WERI-Rb-1 (cell line): Measurements from ENCODE around the gene CLSTN3.
"Not testable (repeated sequence)": the region's sequence is repeated elsewhere in the genome, so short reads cannot be mapped to it uniquely, and the experiment has no call there.

Experiments used
- DNase-seq: peaks from one replicate; pipeline ENCODE4 v3.0.0-alpha.2; 2020
- H3K27ac ChIP-seq: fragments of 250-450 bp; sonication (Bioruptor Pico); 2 replicates; pipeline ENCODE4 v1.5.1; 2020; ENCODE audit warnings: mild to moderate bottlenecking, moderate library complexity
- H3K27me3 ChIP-seq: fragments of 250-450 bp; sonication (Bioruptor Pico); 2 replicates; pipeline ENCODE4 v1.5.1; 2021; ENCODE audit warnings: mild to moderate bottlenecking, low read depth, moderate library complexity; ENCODE audit not compliant: insufficient read depth, severe bottlenecking
- H3K36me3 ChIP-seq: fragments of 250-450 bp; sonication (Bioruptor Pico); 2 replicates; pipeline ENCODE4 v1.5.1; 2020; ENCODE audit warnings: mild to moderate bottlenecking, moderate library complexity
- H3K4me3 ChIP-seq: 2 replicates; pipeline ENCODE4 v1.5.1; 2011; ENCODE audit warnings: low read depth, mild to moderate bottlenecking, control low read depth, low read length
- H3K9me3 ChIP-seq: fragments of 250-450 bp; sonication (Bioruptor Pico); 2 replicates; pipeline ENCODE4 v1.5.1; 2021; ENCODE audit warnings: mild to moderate bottlenecking, moderate library complexity; ENCODE audit not compliant: severe bottlenecking
- CTCF ChIP-seq: IDR thresholded peaks from 2 replicates; pipeline ENCODE4 v1.5.1; 2011; ENCODE audit warnings: low read depth, mild to moderate bottlenecking, control low read depth, inconsistent platforms, low read length

The CLSTN3 gene

GRCh38 chr12:7180685-7181084, 50.5 kb downstream of the CLSTN3 start:
- Histone ChIP-seq H3K27me3 (no peaks in the 10 kb centered on the region), H3K4me3 (no peak overlapping the region), H3K9me3 (peaks cover 2% of the 10 kb centered on the region), H3K36me3 (no peaks in the 10 kb centered on the region), H3K27ac (no peak overlapping the region)
- TF ChIP-seq CTCF: no peak
- DNase-seq: no peak

- DNase-seq, H3K27me3 ChIP-seq, H3K27ac ChIP-seq, H3K36me3 ChIP-seq, H3K4me3 ChIP-seq, H3K9me3 ChIP-seq: not testable (repeated sequence)
These were observed 55.9 kb downstream of the CLSTN3 start for GRCh38 chr12:7186058-7186457.

GRCh38 chr12:7188562-7189397, 58.6 kb downstream of the CLSTN3 start:
- peak; percentile 89 for DNase-seq
- peaks cover 29% of the 10 kb centered on the region for H3K36me3 ChIP-seq
- H3K27me3 ChIP-seq: no peaks in the 10 kb centered on the region
- peak overlapping the region; percentile 73 for H3K27ac ChIP-seq
- no peaks in the 10 kb centered on the region for H3K9me3 ChIP-seq
- peak; percentile 90 for TF ChIP-seq CTCF
- H3K4me3 ChIP-seq: peak overlapping the region; percentile 71

- Histone ChIP-seq H3K9me3 (no peaks in the 10 kb centered on the region), H3K27me3 (no peaks in the 10 kb centered on the region), H3K36me3 (peaks cover 31% of the 10 kb centered on the region), H3K4me3 (peak within 1 kb of the TSS; percentile 71), H3K27ac (peak within 1 kb of the TSS; percentile 73)
- DNase-seq: peak; percentile 92
- no peak for TF ChIP-seq CTCF
These were observed 59.5 kb downstream of the CLSTN3 start, which contains the start of gene PEX5 for GRCh38 chr12:7189398-7190267. PEX5 (plus strand) TSS chr12:7189686; CDS start chr12:7190378, 692 bp downstream.

GRCh38 chr12:7190268-7191055, 60.3 kb downstream of the CLSTN3 start:
- Histone ChIP-seq H3K9me3 (no peaks in the 10 kb centered on the region), H3K27ac (no peak overlapping the region; the same call in 1 of the 2 replicates), H3K4me3 (peak overlapping the region; percentile 61), H3K36me3 (peaks cover 36% of the 10 kb centered on the region), H3K27me3 (no peaks in the 10 kb centered on the region)
- TF ChIP-seq CTCF: no peak
- peak; percentile 14 for DNase-seq
